MM.1S (cell line): ENCODE data around the gene GBF1.
A peak's percentile ranks its signal among the peaks of the same experiment; 100 is the strongest.
"Not testable (repeated sequence)": the region's sequence is repeated elsewhere in the genome, so short reads cannot be mapped to it uniquely, and the experiment has no call there.

Experiments used
- DNase-seq: peaks from one replicate; pipeline ENCODE4 v3.0.0-alpha.2; 2015
- H2AFZ ChIP-seq: fragments of 300-600 bp; sonication (generic); 2 replicates; pipeline ENCODE4 v1.6.0; 2016; ENCODE audit warnings: antibody characterized with exemption, low read length
- H3F3A ChIP-seq: fragments of 300-600 bp; sonication (generic); 2 replicates; pipeline ENCODE4 v1.6.1; 2016; ENCODE audit warnings: mild to moderate bottlenecking, antibody characterized with exemption, low read length, moderate library complexity, mixed read lengths; ENCODE audit not compliant: insufficient read depth
- H3K27ac ChIP-seq: fragments of 300-600 bp; sonication (generic); 2 replicates; pipeline ENCODE4 v1.5.1; 2016; ENCODE audit warnings: mild to moderate bottlenecking, low read length
- H3K27me3 ChIP-seq: fragments of 300-600 bp; sonication (generic); replicated peaks from 2 replicates; pipeline ENCODE4 v1.6.0; 2016; ENCODE audit warnings: low read length; ENCODE audit not compliant: insufficient read depth
- H3K36me3 ChIP-seq: fragments of 300-600 bp; sonication (generic); replicated peaks from 2 replicates; pipeline ENCODE4 v1.6.1; 2016; ENCODE audit warnings: mild to moderate bottlenecking, low read length, mixed read lengths; ENCODE audit not compliant: insufficient read depth
- H3K4me1 ChIP-seq: fragments of 300-600 bp; sonication (generic); 2 replicates; pipeline ENCODE4 v1.6.1; 2016; ENCODE audit warnings: low read length, mixed read lengths
- H3K4me2 ChIP-seq: fragments of 300-600 bp; sonication (generic); 2 replicates; pipeline ENCODE4 v1.6.0; 2016; ENCODE audit warnings: low read depth, low read length
- H3K4me3 ChIP-seq: fragments of 300-600 bp; sonication (generic); 2 replicates; pipeline ENCODE4 v1.5.1; 2016; ENCODE audit warnings: low read length, mixed read lengths
- H3K79me2 ChIP-seq: fragments of 300-600 bp; sonication (generic); 2 replicates; pipeline ENCODE4 v1.6.1; 2016; ENCODE audit warnings: mixed run types, low read length, mixed read lengths
- H3K9ac ChIP-seq: fragments of 300-600 bp; sonication (generic); 2 replicates; pipeline ENCODE4 v1.6.1; 2016; ENCODE audit warnings: low read length, mixed read lengths
- H3K9me2 ChIP-seq: fragments of 300-600 bp; sonication (generic); replicated peaks from 2 replicates; pipeline ENCODE4 v1.6.1; 2016; ENCODE audit warnings: mild to moderate bottlenecking, low read length, mixed read lengths; ENCODE audit not compliant: insufficient read depth
- H3K9me3 ChIP-seq: fragments of 300-600 bp; sonication (generic); replicated peaks from 2 replicates; pipeline ENCODE4 v1.6.1; 2016; ENCODE audit warnings: mild to moderate bottlenecking, low read length, mixed read lengths; ENCODE audit not compliant: insufficient read depth
- H4K20me1 ChIP-seq: fragments of 300-600 bp; sonication (generic); 2 replicates; pipeline ENCODE4 v1.6.1; 2016; ENCODE audit warnings: mild to moderate bottlenecking, low read length, moderate library complexity, mixed read lengths; ENCODE audit not compliant: insufficient read depth
- CTCF ChIP-seq: fragments of 300-600 bp; sonication (generic); IDR thresholded peaks from 2 replicates; pipeline ENCODE4 v1.5.1; 2016; ENCODE audit warnings: antibody characterized with exemption, low read length, mixed read lengths
- EZH2 ChIP-seq: fragments of 300-600 bp; sonication (generic); optimal IDR thresholded peaks from 2 replicates; pipeline ENCODE3; 2017; ENCODE audit warnings: low read depth, mild to moderate bottlenecking, antibody characterized with exemption, low read length, mixed read lengths
- EZH2phosphoT487 ChIP-seq: fragments of 300-600 bp; sonication (generic); IDR thresholded peaks from 2 replicates; pipeline ENCODE4 v1.6.1; 2018; ENCODE audit warnings: antibody characterized with exemption, low read length

GBF1 gene

GRCh38 chr10:102245932-102246251 lies 560 bp downstream of the GBF1 start:
- Histone ChIP-seq H3K4me1 (peaks cover 25% of the 10 kb centered on the region), H3K4me3 (peak overlapping the region; percentile 78), H3K4me2 (peak overlapping the region; percentile 88), H3K79me2 (peaks cover 56% of the 10 kb centered on the region), H2AFZ (peak overlapping the region; percentile 72), H3K27ac (peak overlapping the region; percentile 72; the same call in 1 of the 2 replicates), H3K27me3 (peaks cover under 1% of the 10 kb centered on the region; the same call in 1 of the 2 replicates), H3K9ac (peak overlapping the region; percentile 83), H4K20me1 (peaks cover 17% of the 10 kb centered on the region), H3F3A (no peaks in the 10 kb centered on the region), H3K9me3 (no peaks in the 10 kb centered on the region), H3K36me3 (no peaks in the 10 kb centered on the region), H3K9me2 (no peaks in the 10 kb centered on the region)
- TF ChIP-seq EZH2 (no peak), CTCF (no peak), EZH2phosphoT487 (no peak)
- DNase-seq: no peak

GRCh38 chr10:102246261-102246660 lies 929 bp downstream of the GBF1 start:
- Histone ChIP-seq H4K20me1 (peaks cover 17% of the 10 kb centered on the region), H3K36me3 (no peaks in the 10 kb centered on the region), H3K4me2 (peak overlapping the region; percentile 88), H3K9me2 (no peaks in the 10 kb centered on the region), H3K4me3 (peak overlapping the region; percentile 78), H3F3A (no peaks in the 10 kb centered on the region), H3K9ac (peak overlapping the region; percentile 83; the same call in 1 of the 2 replicates), H3K79me2 (peaks cover 59% of the 10 kb centered on the region), H3K9me3 (no peaks in the 10 kb centered on the region), H3K27me3 (no peaks in the 10 kb centered on the region), H3K4me1 (peaks cover 25% of the 10 kb centered on the region), H3K27ac (no peak overlapping the region), H2AFZ (no peak overlapping the region)
- TF ChIP-seq EZH2phosphoT487 (no peak), CTCF (no peak), EZH2 (no peak)
- no peak for DNase-seq

GRCh38 chr10:102247734-102248133 lies 2.4 kb downstream of the GBF1 start:
- H3F3A ChIP-seq: no peaks in the 10 kb centered on the region
- H3K4me1 ChIP-seq: peaks cover 22% of the 10 kb centered on the region
- H3K9me3 ChIP-seq: no peaks in the 10 kb centered on the region
- H3K9ac ChIP-seq: no peak overlapping the region
- DNase-seq: no peak
- no peaks in the 10 kb centered on the region for H3K27me3 ChIP-seq
- no peak overlapping the region for H2AFZ ChIP-seq
- H3K79me2 ChIP-seq: peaks cover 73% of the 10 kb centered on the region
- no peaks in the 10 kb centered on the region for H3K36me3 ChIP-seq
- no peaks in the 10 kb centered on the region for H3K9me2 ChIP-seq
- peaks cover 17% of the 10 kb centered on the region for H4K20me1 ChIP-seq
- no peak overlapping the region for H3K27ac ChIP-seq
- no peak for TF ChIP-seq EZH2
- no peak for TF ChIP-seq EZH2phosphoT487
- TF ChIP-seq CTCF: no peak
- H3K4me3 ChIP-seq: peak overlapping the region; percentile 78; the same call in 1 of the 2 replicates
- H3K4me2 ChIP-seq: peak overlapping the region; percentile 88

GRCh38 chr10:102252508-102252907 lies 7.2 kb downstream of the GBF1 start:
- Histone ChIP-seq H4K20me1 (peaks cover 30% of the 10 kb centered on the region; the same call in 1 of the 2 replicates), H3K79me2 (peaks cover 98% of the 10 kb centered on the region)
- DNase-seq, H3K27me3 ChIP-seq, H3K9me2 ChIP-seq, H3K4me2 ChIP-seq, H3K4me1 ChIP-seq, H3K9me3 ChIP-seq, H3K36me3 ChIP-seq, H3K4me3 ChIP-seq, H3F3A ChIP-seq, H3K27ac ChIP-seq, H3K9ac ChIP-seq, H2AFZ ChIP-seq: not testable (repeated sequence)
